ENCODE data around the gene HAVCR1.
"Not testable (repeated sequence)": the region's sequence is repeated elsewhere in the genome, so short reads cannot be mapped to it uniquely, and the experiment has no call there.

HAVCR1 gene

GRCh38 chr5:157047898-157048297 is 11.0 kb downstream of the HAVCR1 start:
- DNase-seq: no peak

GRCh38 chr5:157047016-157047415 is 11.9 kb downstream of the HAVCR1 start:
- not testable (repeated sequence) for DNase-seq

- DNase-seq: no peak
Observed at GRCh38 chr5:157046041-157046440, 12.9 kb downstream of the HAVCR1 start.

GRCh38 chr5:157045601-157046000 is 13.3 kb downstream of the HAVCR1 start:
- DNase-seq: no peak

GRCh38 chr5:157038568-157039187 is 20.2 kb downstream of the HAVCR1 start:
- DNase-seq: no peak

GRCh38 chr5:157034106-157035072 is 24.5 kb downstream of the HAVCR1 start:
- DNase-seq: not testable (repeated sequence)

GRCh38 chr5:157033071-157033583 is 25.8 kb downstream of the HAVCR1 start:
- DNase-seq: no peak

GRCh38 chr5:157030692-157031091 is 28.2 kb downstream of the HAVCR1 start:
- DNase-seq: no peak

- DNase-seq: no peak
Observed at GRCh38 chr5:157029457-157029856, 29.5 kb downstream of the HAVCR1 start.

GRCh38 chr5:157027663-157028062 is 31.3 kb downstream of the HAVCR1 start:
- not testable (repeated sequence) for DNase-seq

GRCh38 chr5:157026789-157027424 is 32.0 kb downstream of the HAVCR1 start:
- no peak for DNase-seq

- DNase-seq: peak; percentile 82
Observed at GRCh38 chr5:157025093-157025698, 33.7 kb downstream of the HAVCR1 start.

- no peak for DNase-seq
Observed at GRCh38 chr5:157024208-157024959, 34.5 kb downstream of the HAVCR1 start.

GRCh38 chr5:157022024-157022423 is 36.9 kb downstream of the HAVCR1 start:
- no peak for DNase-seq

- DNase-seq: no peak
Observed at GRCh38 chr5:157020511-157021222, 38.2 kb downstream of the HAVCR1 start.

- no peak for DNase-seq
Observed at GRCh38 chr5:157020002-157020401, 38.9 kb downstream of the HAVCR1 start.

GRCh38 chr5:157014143-157014542 is 44.8 kb downstream of the HAVCR1 start:
- DNase-seq: not testable (repeated sequence)

- no peak for DNase-seq
Observed at GRCh38 chr5:157006262-157006661, 52.7 kb downstream of the HAVCR1 start.

- no peak for DNase-seq
Observed at GRCh38 chr5:157004893-157005551, 53.9 kb downstream of the HAVCR1 start.

- no peak for DNase-seq
Observed at GRCh38 chr5:156991714-156992113, 67.2 kb downstream of the HAVCR1 start.

GRCh38 chr5:156984064-156984463 is 74.9 kb downstream of the HAVCR1 start:
- DNase-seq: no peak
